NCI-H1930 (cell line): ENCODE results near the gene UBXN11.
A peak's percentile ranks its signal among the peaks of the same experiment; 100 is the strongest.

ENCODE experiments used
- DNase-seq, 2 experiments: peaks; one replicate each; lab custom pipeline; 2025; lab: John Stamatoyannopoulos, UW

Gene UBXN11

GRCh38 chr1:26268290-26269197 lies 37.9 kb downstream of the UBXN11 start:
- DNase-seq = no peak

- DNase-seq = no peak
These were observed 41.0 kb downstream of the UBXN11 start for GRCh38 chr1:26265405-26265804.

GRCh38 chr1:26263212-26263611 lies 43.2 kb downstream of the UBXN11 start:
- DNase-seq = no peak

GRCh38 chr1:26259578-26259977 lies 46.9 kb downstream of the UBXN11 start:
- no peak for DNase-seq

- DNase-seq = no peak
These were observed 47.4 kb downstream of the UBXN11 start for GRCh38 chr1:26259005-26259404.

GRCh38 chr1:26257222-26257621 lies 49.2 kb downstream of the UBXN11 start:
- no peak for DNase-seq

- no peak for DNase-seq
These were observed 52.0 kb downstream of the UBXN11 start for GRCh38 chr1:26254404-26254803.

GRCh38 chr1:26252718-26253117 lies 53.7 kb downstream of the UBXN11 start:
- DNase-seq = no peak

- DNase-seq = no peak
These were observed 66.5 kb downstream of the UBXN11 start for GRCh38 chr1:26239936-26240335.

GRCh38 chr1:26237230-26237966 lies 69.0 kb downstream of the UBXN11 start:
- no peak for DNase-seq

- DNase-seq = no peak
These were observed 71.6 kb downstream of the UBXN11 start for GRCh38 chr1:26234644-26235370.

- peak; percentile 93 to 97 for DNase-seq
These were observed 72.4 kb downstream of the UBXN11 start, which contains the start of gene CEP85 for GRCh38 chr1:26233903-26234643. Gene CEP85 (plus strand): TSS chr1:26234200. CDS start chr1:26239784, 5,584 bp downstream.
